Stimulated activated memory B cell treated with anti-CD40 and anti-IgM and Interleukin-4, amounts not matched to agents 10 μg/mL and 1 μg/mL and 100 μg/mL, for 72 hours (primary cell): ENCODE data around the gene POTEB2.
"Not testable (repeated sequence)": the region's sequence is repeated elsewhere in the genome, so short reads cannot be mapped to it uniquely, and the experiment has no call there.

Experiments
- ATAC-seq: fragments of 150-1000 bp; cut with Tn5 transposase; 2 replicates; pipeline ENCODE4 v1.10.0; 2021
- H3K27ac Mint-ChIP-seq: one replicate; pipeline ENCODE4 v1.8.0; 2022; ENCODE audit warnings: mild to moderate bottlenecking, mixed read lengths
- H3K27me3 Mint-ChIP-seq: one replicate; pipeline ENCODE4 v1.8.0; 2022; ENCODE audit warnings: mixed read lengths
- H3K36me3 Mint-ChIP-seq: one replicate; pipeline ENCODE4 v1.8.0; 2022; ENCODE audit warnings: mixed read lengths
- H3K4me1 Mint-ChIP-seq: one replicate; pipeline ENCODE4 v1.8.0; 2022; ENCODE audit warnings: mixed read lengths
- H3K4me3 Mint-ChIP-seq: one replicate; pipeline ENCODE4 v1.8.0; 2022; ENCODE audit warnings: mild to moderate bottlenecking, moderate library complexity, mixed read lengths
- H3K9me3 Mint-ChIP-seq: one replicate; pipeline ENCODE4 v1.8.0; 2022; ENCODE audit warnings: mixed read lengths

POTEB2 gene

GRCh38 chr15:20866214-20866613 is at the start of gene POTEB2:
POTEB2 (minus strand) TSS chr15:20866314; CDS start chr15:20866281, 33 bp downstream.
- H3K27me3 Mint-ChIP-seq, H3K9me3 Mint-ChIP-seq, H3K27ac Mint-ChIP-seq, H3K4me1 Mint-ChIP-seq, H3K4me3 Mint-ChIP-seq, H3K36me3 Mint-ChIP-seq, ATAC-seq: not testable (repeated sequence)

- H3K27ac Mint-ChIP-seq, H3K9me3 Mint-ChIP-seq, H3K4me1 Mint-ChIP-seq, H3K27me3 Mint-ChIP-seq, H3K4me3 Mint-ChIP-seq, H3K36me3 Mint-ChIP-seq, ATAC-seq: not testable (repeated sequence)
Observed at GRCh38 chr15:20879916-20880315, 13.8 kb upstream of the POTEB2 start.

DNA sequence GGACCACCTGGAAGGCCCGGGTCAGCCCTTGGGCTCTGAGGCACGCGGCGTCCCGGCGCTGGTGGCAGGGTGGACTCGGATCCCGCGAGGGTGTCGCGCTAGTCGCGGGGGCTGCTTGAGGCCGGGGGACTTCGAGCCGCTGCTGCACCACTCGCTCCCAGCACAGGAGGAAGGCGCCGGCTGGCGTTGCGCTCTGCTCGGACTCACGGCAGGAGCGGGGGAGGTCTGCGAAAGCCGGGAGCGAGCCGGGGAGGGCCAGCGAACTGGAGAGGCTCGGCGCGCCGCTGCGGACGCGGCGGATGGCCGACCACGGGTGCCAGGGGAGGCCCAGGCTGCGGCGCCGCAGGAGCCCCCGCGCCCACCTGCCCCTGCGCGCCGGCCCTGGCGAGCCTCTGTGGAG is 12.3 kb upstream of the POTEB2 start:
- not testable (repeated sequence) for ATAC-seq, H3K9me3 Mint-ChIP-seq, H3K27me3 Mint-ChIP-seq, H3K4me3 Mint-ChIP-seq, H3K36me3 Mint-ChIP-seq, H3K27ac Mint-ChIP-seq, H3K4me1 Mint-ChIP-seq

DNA sequence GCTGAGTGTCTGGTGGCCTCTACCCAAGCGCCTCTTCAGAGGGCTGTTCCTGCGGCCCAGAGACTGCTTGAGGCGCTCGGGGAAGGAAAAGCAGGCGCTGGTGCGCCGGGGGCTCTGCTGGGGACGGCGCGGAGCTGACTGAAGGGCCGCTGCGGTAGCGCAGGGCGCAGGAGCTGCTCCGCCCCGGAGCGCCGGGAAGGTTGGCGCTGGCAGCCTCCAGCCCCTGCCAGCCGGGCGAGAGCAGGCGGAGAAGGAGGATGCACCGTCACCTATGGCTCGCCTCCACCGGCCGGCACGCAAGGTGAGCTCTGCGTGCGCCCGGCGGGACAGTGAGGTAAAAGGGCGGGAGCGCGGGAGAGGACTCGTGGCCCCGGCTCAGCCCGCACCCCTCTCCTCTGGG is 11.7 kb upstream of the POTEB2 start:
- not testable (repeated sequence) for H3K9me3 Mint-ChIP-seq, H3K36me3 Mint-ChIP-seq

More for the DNA sequence above, 11.7 kb upstream of the POTEB2 start:
- not testable (repeated sequence) for H3K4me3 Mint-ChIP-seq, ATAC-seq, H3K4me1 Mint-ChIP-seq, H3K27ac Mint-ChIP-seq, H3K27me3 Mint-ChIP-seq
